NCI-H1417 (cell line): ENCODE measurements around the gene IGSF22.

Experiments used
- DNase-seq, 3 experiments: peaks; one replicate each; lab custom pipeline; 2025; lab: John Stamatoyannopoulos, UW

Gene IGSF22

GRCh38 chr11:18743900-18744514, 18.0 kb upstream of the IGSF22 start:
- DNase-seq = no peak

GRCh38 chr11:18743365-18743764, 17.4 kb upstream of the IGSF22 start:
- no peak for DNase-seq

- DNase-seq = no peak
Measured at GRCh38 chr11:18741783-18742182, 15.8 kb upstream of the IGSF22 start.

- DNase-seq = no peak
Measured at GRCh38 chr11:18739685-18740084, 13.7 kb upstream of the IGSF22 start.

- no peak for DNase-seq
Measured at GRCh38 chr11:18737642-18738041, 11.7 kb upstream of the IGSF22 start.

GRCh38 chr11:18736590-18737148, 10.7 kb upstream of the IGSF22 start:
- no peak for DNase-seq

- no peak for DNase-seq
Measured at GRCh38 chr11:18733202-18733601, 7.2 kb upstream of the IGSF22 start.

- DNase-seq = peak; percentile 30 to 75 (median 56)
Measured at GRCh38 chr11:18731949-18732821, 6.2 kb upstream of the IGSF22 start.

GRCh38 chr11:18731441-18731840, 5.5 kb upstream of the IGSF22 start:
- DNase-seq = no peak

GRCh38 chr11:18730020-18730419, 4.0 kb upstream of the IGSF22 start:
- no peak for DNase-seq

GRCh38 chr11:18729426-18729825, 3.4 kb upstream of the IGSF22 start:
- DNase-seq = no peak

- no peak for DNase-seq
Measured at GRCh38 chr11:18728658-18729057, 2.7 kb upstream of the IGSF22 start.

GRCh38 chr11:18727479-18728236, 1.7 kb upstream of the IGSF22 start:
- peak; percentile 18 to 57 (median 53) for DNase-seq

GRCh38 chr11:18723991-18724390, 2.0 kb downstream of the IGSF22 start:
- DNase-seq = peak; percentile 57 to 91 (median 82)

- no peak for DNase-seq
Measured at GRCh38 chr11:18722293-18722637, 3.7 kb downstream of the IGSF22 start.

- DNase-seq = peak in 2 of 3 experiments; percentile 70 to 72
Measured at GRCh38 chr11:18721561-18722292, 4.3 kb downstream of the IGSF22 start.

- DNase-seq = peak in 2 of 3 experiments; percentile 62 to 78
Measured at GRCh38 chr11:18720808-18721560, 5.0 kb downstream of the IGSF22 start.

GRCh38 chr11:18720091-18720807, 5.7 kb downstream of the IGSF22 start:
- DNase-seq = no peak

- no peak for DNase-seq
Measured at GRCh38 chr11:18715476-18715875, 10.5 kb downstream of the IGSF22 start.

- DNase-seq = no peak
Measured at GRCh38 chr11:18714443-18714780, 11.6 kb downstream of the IGSF22 start.
